Measurements from ENCODE around the gene RIMBP3C. TPM values are rescaled to one million over a fixed set of nuclear protein-coding genes. Genes with fewer than 3 reads are reported as not detected.
A peak's percentile ranks its signal among the peaks of the same experiment; 100 is the strongest.
"Not testable (repeated sequence)": the region's sequence is repeated elsewhere in the genome, so short reads cannot be mapped to it uniquely, and the experiment has no call there.

RIMBP3C gene
- total RNA-seq, 2 experiments from 2014 or later = 0.14 to 0.18 TPM

DNA sequence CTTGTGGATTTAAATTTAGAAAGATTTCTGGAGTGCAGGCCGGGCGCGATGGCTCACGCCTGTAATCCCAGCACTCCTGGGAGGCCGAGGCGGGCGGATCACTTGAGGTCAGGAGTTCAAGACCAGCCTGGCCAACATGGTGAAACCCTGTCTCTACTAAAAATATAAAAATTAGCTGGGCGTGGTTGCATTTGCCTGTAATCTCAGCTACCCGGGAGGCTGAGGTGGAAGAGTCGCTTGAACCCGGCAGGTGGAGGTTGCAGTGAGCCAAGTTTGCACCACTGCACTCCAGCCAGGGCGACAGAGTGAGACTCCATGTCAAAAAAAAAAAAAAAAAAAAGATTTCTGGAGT is 17.8 kb upstream of the RIMBP3C start:
- Mint-ChIP-seq H3K4me1 (peaks cover 50% of the 10 kb centered on the region), H3K36me3 (peaks cover 27% of the 10 kb centered on the region), H3K27ac (peak overlapping the region; percentile 93), H3K4me3 (peak overlapping the region; percentile 97)
- H3K27me3 Mint-ChIP-seq; H3K9me3 Mint-ChIP-seq (ENCODE audit: low read depth); DNase-seq; ATAC-seq: not testable (repeated sequence)
- CTCF ChIA-PET = interaction anchor here (0.7 to 4.4 kb wide), 4 partner anchors 19 to 78 kb away, joined by 3 to 27 read pairs (median 12); partner anchors contain the start of genes SDF2L1 and YDJC

DNA sequence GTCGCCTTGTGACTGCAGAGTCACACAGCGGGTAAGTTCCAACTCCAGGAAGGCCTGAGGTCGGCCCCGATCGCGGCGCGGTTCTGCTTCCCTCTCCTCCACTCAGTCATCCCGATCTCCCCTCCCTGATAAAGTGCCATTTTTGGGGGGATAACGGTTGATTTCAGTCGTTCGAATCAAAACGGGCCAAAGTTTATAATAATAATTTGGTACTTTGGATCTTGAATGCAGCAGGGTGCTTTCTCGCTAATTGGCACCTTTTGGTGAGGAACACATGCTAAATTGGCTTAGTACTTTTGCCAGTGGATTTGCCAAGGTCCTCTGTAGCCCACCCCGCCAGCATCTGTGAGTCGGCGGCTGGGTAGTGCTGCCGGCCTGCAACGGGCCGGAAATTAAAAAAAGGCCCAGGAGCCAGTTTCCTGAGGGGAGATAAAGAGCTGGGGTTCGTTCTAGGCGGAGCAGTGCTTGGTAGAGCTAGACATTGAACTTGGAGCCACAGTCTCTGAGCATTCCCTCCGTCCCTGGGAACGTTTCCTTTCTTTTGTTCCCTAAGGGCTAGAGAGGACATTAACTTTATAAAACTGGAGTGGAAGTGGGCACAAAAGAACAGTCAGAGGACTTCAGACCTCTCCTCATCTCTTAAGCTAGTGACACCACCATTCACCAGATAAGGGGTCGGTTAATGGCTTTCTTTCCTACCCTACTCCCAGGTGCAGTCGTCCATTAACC is 17.2 kb upstream of the RIMBP3C start:
- no peaks in the 10 kb centered on the region for H3K9me3 Mint-ChIP-seq (ENCODE audit: low read depth)
- H3K4me1 Mint-ChIP-seq = peaks cover 48% of the 10 kb centered on the region
- H3K27me3 Mint-ChIP-seq = no peaks in the 10 kb centered on the region
- peak; percentile 60 for DNase-seq
- peak overlapping the region; percentile 97 for H3K4me3 Mint-ChIP-seq
- CTCF ChIA-PET = interaction anchor here (0.7 to 4.4 kb wide), 5 partner anchors 20 to 79 kb away, joined by 3 to 27 read pairs (median 4); partner anchors contain the start of genes SDF2L1 and YDJC
- peak overlapping the region; percentile 93 for H3K27ac Mint-ChIP-seq
- peak; percentile 34 for ATAC-seq
- H3K36me3 Mint-ChIP-seq = peaks cover 27% of the 10 kb centered on the region

DNA sequence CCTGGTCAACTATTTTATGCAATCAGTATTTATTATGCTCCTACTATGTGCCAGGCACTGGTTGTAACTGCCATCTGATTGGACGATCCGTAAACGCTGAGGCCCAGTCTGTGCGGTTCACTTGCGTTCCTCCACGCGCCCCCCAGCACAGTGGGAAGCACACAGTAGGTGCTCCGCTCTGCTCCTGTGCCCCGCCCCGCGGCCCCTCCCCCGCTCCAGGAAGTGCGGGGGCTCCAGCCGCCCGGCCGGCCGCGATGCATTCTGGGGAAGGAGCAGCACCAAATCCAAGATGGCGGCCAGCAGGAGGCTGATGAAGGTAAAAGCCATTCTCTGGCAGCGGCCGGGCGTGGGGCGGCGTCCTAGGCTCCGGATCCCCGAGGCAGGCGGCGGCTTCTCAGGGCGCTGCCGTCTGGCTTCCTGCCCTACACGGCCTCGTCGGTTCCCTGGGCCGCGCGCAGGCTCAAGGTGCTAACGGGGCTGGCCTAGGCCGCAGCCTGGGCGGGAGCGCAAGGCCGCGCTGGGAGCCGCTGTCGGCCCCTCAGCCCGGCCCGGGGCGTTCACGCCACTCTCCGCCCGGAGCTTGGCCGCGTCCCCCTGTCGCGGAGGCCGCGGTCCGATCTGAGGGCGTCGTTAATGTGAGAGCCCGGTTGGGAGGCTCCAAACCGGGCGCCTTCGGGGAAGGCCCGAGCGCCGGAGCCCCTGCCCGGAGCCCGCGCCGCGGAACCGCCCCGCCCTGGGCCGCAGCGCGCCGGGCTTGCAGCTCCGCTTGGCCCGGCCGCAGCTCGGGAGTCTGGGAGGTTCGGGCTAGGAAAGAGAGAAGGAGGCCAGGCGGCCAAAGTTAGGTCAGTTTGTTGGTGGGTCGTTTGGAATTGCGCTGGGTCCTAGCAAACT is 16.4 kb upstream of the RIMBP3C start, which contains the start of gene UBE2L3:
UBE2L3 (plus strand) TSS at position 259 of the 891 bp plus-strand sequence; CDS start at position 290, 31 bp downstream.
- DNase-seq (peak; percentile 91), ATAC-seq (peak; percentile 72)
- no peaks in the 10 kb centered on the region for H3K27me3 Mint-ChIP-seq
- H3K4me1 Mint-ChIP-seq = peaks cover 40% of the 10 kb centered on the region
- peaks cover 22% of the 10 kb centered on the region for H3K36me3 Mint-ChIP-seq
- peak within 1 kb of the TSS; percentile 97 for H3K4me3 Mint-ChIP-seq
- no peaks in the 10 kb centered on the region for H3K9me3 Mint-ChIP-seq (ENCODE audit: low read depth)
- CTCF ChIA-PET = interaction anchor here (0.9 to 4.4 kb wide), 3 partner anchors 50 to 74 kb away, joined by 4 to 27 read pairs (median 20); partner anchors contain the start of genes SDF2L1 and YDJC
- H3K27ac Mint-ChIP-seq = peak within 1 kb of the TSS; percentile 93

DNA sequence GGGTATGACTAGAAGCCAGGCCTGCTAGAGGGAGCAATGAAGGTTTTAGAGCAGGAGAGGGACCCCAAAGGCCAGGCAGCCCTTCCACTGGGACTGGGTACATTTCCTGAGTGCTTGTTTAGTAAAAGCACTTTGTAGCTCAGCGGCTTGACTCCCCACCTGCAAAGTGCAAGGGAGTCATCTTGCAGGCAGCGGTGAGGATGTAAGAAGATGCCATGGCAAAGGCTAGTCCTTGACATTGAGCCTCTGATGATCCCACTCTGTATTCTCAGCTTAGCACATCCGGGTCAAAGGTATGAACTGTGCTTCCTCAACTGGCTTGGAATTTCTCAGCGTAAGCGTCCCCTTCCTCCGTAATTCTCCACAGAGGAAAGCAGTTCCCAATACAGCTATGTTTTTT is 13.2 kb upstream of the RIMBP3C start:
- CTCF ChIA-PET = interaction anchor here (0.6 kb wide), 1 partner anchor 39 kb away, joined by 3 read pairs; no protein-coding TSS in a partner anchor
- ATAC-seq (no peak), DNase-seq (no peak)
- H3K27me3 Mint-ChIP-seq = peaks cover 8% of the 10 kb centered on the region
- peaks cover 12% of the 10 kb centered on the region for H3K4me1 Mint-ChIP-seq
- no peak overlapping the region for H3K27ac Mint-ChIP-seq
- H3K4me3 Mint-ChIP-seq = no peak overlapping the region
- H3K9me3 Mint-ChIP-seq (ENCODE audit: low read depth) = no peaks in the 10 kb centered on the region
- H3K36me3 Mint-ChIP-seq = peaks cover 7% of the 10 kb centered on the region

DNA sequence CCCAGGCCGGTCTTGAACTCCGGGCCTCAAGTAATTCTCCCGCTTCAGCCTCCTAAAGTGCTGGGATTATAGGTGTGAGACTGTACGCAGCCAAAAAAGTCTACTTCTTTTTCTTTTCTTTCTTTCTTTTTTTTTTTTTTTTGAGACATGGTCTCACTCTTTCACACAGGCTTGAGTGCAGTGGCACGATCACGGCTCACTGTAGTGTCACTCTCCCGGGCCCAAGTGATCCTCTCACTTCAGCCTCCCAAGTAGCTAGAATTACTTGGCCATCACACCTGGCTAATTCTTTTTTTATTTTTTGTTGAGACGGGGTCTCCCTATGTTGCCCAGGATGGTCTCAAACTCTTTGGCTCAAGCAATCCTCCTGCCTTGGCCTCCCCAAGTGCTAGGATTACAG is 12.7 kb upstream of the RIMBP3C start:
- no peak overlapping the region for H3K27ac Mint-ChIP-seq
- no peak overlapping the region for H3K4me3 Mint-ChIP-seq
- peaks cover 7% of the 10 kb centered on the region for H3K4me1 Mint-ChIP-seq
- no peaks in the 10 kb centered on the region for H3K9me3 Mint-ChIP-seq (ENCODE audit: low read depth)
- no peak for ATAC-seq
- peaks cover 8% of the 10 kb centered on the region for H3K27me3 Mint-ChIP-seq
- CTCF ChIA-PET = interaction anchor here (0.6 kb wide), 1 partner anchor 39 kb away, joined by 3 read pairs; no protein-coding TSS in a partner anchor
- no peak for DNase-seq
- H3K36me3 Mint-ChIP-seq = peaks cover 6% of the 10 kb centered on the region

DNA sequence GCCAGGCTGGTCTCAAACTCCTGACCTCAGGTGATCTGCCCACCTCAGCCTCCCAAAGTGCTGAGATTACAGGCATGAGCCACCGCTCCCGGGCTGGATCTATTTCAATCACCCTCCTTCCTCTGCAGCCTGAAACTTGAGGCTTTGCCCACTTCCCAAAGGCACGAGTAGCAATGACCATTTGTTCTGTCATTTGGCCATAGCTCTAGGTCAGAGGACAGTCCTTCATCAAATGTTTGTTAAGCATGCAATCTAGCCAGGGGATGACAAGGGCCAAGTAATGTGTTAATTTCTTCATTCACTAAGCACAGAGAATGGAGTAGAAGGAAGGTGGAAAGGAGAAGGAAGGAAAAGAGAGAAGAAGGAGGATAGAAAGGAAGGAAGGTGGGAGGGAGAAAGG is 9.4 kb upstream of the RIMBP3C start:
- H3K9me3 Mint-ChIP-seq (ENCODE audit: low read depth); CTCF ChIA-PET; ATAC-seq; H3K27me3 Mint-ChIP-seq; H3K36me3 Mint-ChIP-seq; DNase-seq; H3K4me3 Mint-ChIP-seq; H3K4me1 Mint-ChIP-seq; H3K27ac Mint-ChIP-seq: not testable (repeated sequence)

DNA sequence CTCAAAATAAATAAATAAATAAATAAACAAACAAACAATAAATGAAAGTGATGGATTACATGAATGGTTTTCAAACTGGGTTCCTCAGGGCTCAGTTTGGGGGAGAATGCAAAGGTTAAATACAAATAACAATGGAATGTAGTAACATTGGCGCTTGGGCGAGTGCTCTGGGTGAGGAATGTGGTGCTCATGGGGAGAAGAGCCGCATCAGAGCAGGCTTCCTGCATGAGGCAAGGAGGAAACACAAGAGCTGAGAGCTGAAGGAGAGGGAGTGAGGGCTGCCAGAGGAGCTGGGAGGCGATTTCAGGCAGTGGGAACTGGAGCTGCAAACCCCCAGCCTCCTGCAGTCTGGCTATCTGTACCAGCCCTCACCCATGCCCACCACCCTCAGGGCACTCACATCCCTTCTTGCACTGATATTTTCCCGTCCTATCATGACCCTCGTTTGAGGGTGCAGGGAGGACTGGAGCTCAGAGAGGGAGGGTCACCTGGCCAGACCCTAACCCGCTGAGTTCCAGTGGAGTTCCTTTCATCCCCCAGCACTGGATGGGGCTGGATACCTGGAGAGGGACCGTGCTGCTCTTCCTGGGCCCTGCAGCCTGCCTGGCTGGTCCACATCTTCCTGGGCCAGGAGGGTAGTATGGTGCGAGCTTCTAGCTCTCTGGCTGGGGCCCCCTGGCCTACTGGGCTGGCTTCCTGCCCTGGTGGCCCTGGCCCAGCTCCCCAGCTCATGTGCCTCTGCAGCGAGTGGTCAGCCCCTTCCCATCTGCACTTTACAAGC is 8.3 kb upstream of the RIMBP3C start:
- H3K27me3 Mint-ChIP-seq; H3K36me3 Mint-ChIP-seq; H3K4me3 Mint-ChIP-seq; H3K4me1 Mint-ChIP-seq; CTCF ChIA-PET; ATAC-seq; H3K27ac Mint-ChIP-seq; DNase-seq; H3K9me3 Mint-ChIP-seq (ENCODE audit: low read depth): not testable (repeated sequence)

DNA sequence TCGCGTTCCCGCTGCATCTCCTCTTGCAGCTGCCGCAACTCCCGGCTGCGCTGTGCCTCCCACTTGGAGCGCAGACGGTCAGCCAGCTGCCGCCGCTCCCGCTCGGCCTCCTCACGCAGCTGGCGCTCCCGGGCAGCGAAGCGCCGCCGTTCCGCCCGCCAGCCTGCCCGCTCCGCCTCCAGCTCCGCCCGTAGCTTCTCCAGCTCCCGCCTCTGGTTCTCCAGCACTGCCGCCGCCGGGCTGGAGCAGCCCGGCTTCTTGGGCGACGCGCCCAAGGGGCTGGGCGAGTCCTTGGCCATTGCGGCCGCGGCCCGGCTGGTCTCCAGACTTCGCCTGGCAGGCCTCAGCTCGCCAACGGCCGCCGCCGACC is 598 bp downstream of the RIMBP3C start:
- CTCF ChIA-PET = not testable (repeated sequence)
- peak; percentile 28 for ATAC-seq

DNA sequence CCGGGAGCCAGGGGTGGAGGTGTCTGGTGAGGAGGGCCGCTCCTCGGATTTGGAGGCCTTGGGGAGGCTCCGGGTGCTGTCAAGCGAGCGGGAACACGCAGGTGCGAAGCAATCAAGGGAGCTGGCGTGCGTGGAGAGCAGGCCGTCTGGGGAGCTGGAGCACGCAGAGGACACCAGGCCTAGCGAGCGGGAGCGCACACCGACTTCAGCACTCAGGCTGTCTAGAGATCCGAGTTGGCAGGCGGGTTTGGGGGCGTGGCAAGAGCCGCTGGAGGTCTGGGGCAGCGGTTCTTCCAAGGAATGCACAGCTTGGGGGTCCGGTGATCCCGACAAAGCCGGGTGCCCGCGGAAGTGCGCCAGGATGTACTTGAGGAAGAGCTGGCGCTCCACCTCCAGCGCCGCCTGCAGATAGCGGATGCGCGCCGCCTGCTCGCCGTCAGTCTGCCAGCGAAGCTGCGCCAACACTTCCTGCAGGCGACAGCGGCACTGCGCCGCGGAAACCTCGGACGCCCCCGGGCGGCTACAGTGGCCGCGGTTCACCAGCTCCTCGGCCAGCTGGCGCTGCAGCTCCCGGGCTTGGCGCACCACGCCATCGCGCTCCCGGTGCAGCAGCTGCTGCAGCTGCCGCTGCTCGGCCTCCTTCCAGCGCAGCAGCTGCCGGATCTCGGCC is 1.1 kb downstream of the RIMBP3C start:
- H3K9me3 Mint-ChIP-seq (ENCODE audit: low read depth); H3K36me3 Mint-ChIP-seq; DNase-seq; H3K4me1 Mint-ChIP-seq; H3K27ac Mint-ChIP-seq; CTCF ChIA-PET; H3K27me3 Mint-ChIP-seq; H3K4me3 Mint-ChIP-seq: not testable (repeated sequence)
- ATAC-seq = peak; percentile 79

More for the DNA sequence above, 598 bp downstream of the RIMBP3C start:
- not testable (repeated sequence) for H3K9me3 Mint-ChIP-seq (ENCODE audit: low read depth); H3K4me3 Mint-ChIP-seq; H3K4me1 Mint-ChIP-seq; H3K27ac Mint-ChIP-seq; H3K27me3 Mint-ChIP-seq; DNase-seq; H3K36me3 Mint-ChIP-seq

DNA sequence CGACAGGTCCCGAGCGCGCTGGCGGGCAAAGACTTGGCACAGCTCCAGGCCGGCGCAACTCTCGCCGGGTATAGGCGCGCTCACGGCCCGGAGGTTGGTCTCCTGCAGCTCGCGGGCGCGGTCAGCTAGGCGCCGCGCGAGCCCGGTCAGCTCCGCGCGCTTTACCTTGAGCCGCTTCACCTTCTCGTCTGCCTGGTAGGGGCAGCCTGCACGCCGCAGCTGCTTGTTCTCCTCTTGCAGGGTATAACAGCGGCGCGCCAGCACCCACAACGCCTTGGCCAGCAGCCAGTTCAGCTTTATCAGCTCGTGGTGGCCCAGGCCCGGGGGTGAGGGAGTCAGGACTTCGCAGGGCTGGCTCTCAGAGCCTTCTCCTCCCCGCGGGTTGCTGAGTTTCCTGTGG is 1.7 kb downstream of the RIMBP3C start:
- H3K27me3 Mint-ChIP-seq; H3K9me3 Mint-ChIP-seq (ENCODE audit: low read depth); H3K27ac Mint-ChIP-seq; H3K4me1 Mint-ChIP-seq; H3K36me3 Mint-ChIP-seq; H3K4me3 Mint-ChIP-seq; DNase-seq; CTCF ChIA-PET: not testable (repeated sequence)
- peak; percentile 52 for ATAC-seq

DNA sequence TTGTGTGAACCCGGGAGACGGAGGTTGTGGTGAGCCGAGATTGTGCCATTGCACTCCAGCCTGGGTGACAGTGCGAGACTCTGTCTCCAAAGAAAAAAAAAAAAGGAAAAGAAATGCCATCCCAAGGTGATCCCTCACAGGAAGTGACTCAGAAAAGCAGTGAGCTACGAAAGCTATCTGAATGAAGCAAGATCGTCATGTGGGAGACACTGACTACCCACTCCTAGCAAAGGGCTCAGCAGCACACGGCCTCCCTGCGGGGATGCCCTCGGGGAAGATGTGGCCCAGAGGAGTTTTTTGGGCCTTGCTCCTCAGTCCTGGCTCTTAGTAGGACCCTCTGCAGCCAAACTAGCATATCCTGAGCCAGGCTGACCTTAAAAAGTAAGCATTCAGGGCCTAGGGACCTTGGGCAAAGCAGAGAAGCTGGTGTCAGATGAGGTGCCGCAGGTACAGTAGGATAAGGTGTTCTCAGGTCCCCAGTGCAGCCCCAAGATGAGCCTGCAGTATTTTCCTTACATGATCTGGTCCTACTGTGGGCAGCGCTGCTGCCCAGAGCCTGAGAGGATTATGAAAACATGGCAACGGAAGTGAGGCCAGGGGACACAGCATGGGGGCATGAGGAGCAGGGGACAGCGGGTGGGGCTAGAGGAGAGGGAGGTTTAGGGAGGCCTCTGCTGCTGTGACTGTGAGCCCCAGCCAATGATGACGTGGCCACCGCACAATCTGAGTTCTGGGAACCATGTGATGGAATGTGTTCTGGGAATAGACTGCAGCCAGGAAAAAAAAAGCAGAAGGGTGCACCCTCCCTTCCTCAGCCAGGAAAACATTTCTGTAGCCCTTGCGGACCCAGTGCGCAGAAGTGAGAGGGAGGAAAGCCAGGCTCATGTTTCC is 6.6 kb downstream of the RIMBP3C start:
- H3K27ac Mint-ChIP-seq; DNase-seq; H3K4me1 Mint-ChIP-seq; H3K9me3 Mint-ChIP-seq (ENCODE audit: low read depth); ATAC-seq; CTCF ChIA-PET; H3K27me3 Mint-ChIP-seq; H3K4me3 Mint-ChIP-seq; H3K36me3 Mint-ChIP-seq: not testable (repeated sequence)

DNA sequence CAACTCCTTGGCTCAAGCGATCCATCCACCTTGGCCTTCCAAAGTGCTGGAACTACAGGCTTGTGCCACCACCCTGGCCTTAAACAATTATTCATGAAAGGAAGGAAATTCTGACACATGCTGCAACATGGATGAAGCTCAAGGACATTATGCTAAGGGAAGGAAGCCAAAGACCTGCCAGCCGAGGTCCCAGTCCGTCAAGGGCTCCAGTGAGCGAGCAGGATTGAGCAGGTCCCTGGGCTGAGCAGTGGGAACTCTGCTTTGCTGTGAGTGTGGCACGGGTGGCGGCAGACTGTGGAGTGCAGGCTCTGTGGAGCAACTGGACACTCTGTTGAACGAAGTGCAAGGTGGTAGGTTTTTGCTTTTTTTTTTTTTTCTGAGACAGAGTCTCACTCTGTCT is 11.4 kb downstream of the RIMBP3C start:
- H3K36me3 Mint-ChIP-seq; DNase-seq; H3K27me3 Mint-ChIP-seq; H3K4me3 Mint-ChIP-seq; CTCF ChIA-PET; ATAC-seq; H3K4me1 Mint-ChIP-seq; H3K27ac Mint-ChIP-seq; H3K9me3 Mint-ChIP-seq (ENCODE audit: low read depth): not testable (repeated sequence)

All from activated CD8-positive, alpha-beta memory T cell treated with anti-CD3 and anti-CD28 coated beads, Interleukin-2, amount 10 ng/mL, durations not matched to agents 7 days and 5 days (primary cell).